ENCODE measurements around the gene OR56A1.

The OR56A1 gene

DNA sequence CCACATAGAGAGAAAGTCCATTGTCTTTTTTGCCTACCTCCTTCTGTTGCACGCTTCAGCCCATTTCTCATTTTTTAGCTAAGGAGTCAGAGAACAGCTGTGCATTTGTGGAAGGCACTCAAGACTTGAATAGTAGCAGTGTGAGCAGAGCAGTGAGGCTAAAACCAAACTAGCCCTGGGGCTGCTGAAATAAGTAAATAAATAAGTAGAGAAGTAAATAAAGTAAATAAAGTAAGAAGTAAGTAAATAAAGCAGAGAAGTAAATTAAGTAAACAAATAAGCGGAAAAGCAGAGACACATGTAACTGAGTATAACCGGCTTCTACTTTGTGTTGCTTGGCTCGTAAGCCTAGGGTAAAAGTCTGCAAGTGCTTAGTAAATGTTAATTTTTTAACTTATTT, 41.4 kb downstream of the OR56A1 start:
- no peak for DNase-seq (ENCODE audit: low read depth)

DNA sequence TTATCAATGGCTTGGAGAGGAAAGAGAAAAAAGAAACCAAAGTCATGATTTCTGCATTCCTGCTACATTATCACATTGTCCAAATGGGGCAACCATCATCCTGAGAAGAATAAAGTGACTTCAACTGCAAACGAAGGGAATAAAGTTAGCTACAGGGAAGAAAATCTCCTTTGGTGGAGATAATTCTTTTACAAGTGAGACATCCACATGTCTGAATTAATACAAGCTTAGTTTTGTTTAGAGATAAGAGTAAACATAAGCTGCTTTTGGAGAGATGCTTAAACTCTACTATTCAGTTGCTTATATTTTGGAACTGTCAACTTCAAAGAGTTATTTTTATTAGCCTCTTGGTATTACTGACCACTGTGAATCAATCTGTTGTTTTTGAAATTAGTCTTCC, 43.7 kb downstream of the OR56A1 start, which contains the start of gene OR52L1:
Gene OR52L1, minus strand, starts transcription at position 101 of the 400 bp plus-strand sequence. Its CDS starts 55 bp downstream, at position 46.
- no peak for DNase-seq (ENCODE audit: low read depth)

DNA sequence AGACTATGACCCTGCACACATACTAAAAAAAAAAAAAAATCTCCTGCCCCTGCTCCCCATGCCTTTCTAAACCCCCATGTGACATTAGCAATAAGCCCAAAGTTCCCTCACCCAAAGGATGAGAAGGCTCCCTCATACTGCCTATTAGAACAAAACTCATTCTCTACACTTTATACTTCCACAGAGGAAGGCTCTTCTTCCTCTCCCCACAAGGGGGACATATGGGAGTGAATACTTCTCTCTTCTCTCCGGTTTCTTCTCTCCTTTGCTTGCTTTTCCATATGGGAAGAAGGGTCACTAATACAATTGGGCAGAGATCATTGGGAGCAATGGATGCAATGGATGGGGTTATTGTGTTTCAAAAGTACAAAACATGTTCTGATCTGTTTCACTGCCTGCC, 47.1 kb downstream of the OR56A1 start:
- no peak for DNase-seq (ENCODE audit: low read depth)

DNA sequence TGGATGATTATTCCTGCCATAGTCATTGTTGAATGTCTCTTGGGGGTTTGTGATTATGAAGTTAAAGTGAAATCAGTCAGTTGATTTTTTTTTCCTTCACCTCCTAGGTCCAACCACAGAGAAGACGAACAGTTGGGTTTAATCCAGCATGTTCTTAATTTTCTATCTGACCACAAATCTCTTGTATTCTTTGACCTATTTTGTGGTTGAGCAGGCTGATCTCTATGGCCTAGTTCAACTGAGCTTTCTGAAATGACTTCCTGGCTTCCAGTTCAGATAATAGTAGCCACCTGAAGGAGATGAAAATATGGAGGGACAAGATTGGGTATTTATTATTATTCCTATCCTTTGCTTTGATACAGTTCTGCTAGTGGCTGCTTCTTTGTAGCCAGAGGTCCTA, 57.0 kb downstream of the OR56A1 start:
- no peak for DNase-seq (ENCODE audit: low read depth)
